Gastroesophageal sphincter (tissue), 4 donors: Measurements from ENCODE around the gene USP47. TPM values are rescaled to one million over a fixed set of nuclear protein-coding genes. Genes with fewer than 3 reads are reported as not detected.
"Not testable (repeated sequence)": the region's sequence is repeated elsewhere in the genome, so short reads cannot be mapped to it uniquely, and the experiment has no call there.

Experiments used
- ATAC-seq: fragments of 150-250 bp; one replicate; pipeline ENCODE4 v1.9.1; 2016; ENCODE audit warnings: mild to moderate bottlenecking, moderate library complexity
- H3K27ac ChIP-seq, 4 donors: fragments of 200-600 bp; sonication (generic) in 3 of 4; 1 replicate in 3 of 4; 2 replicates in 1 of 4; pipeline ENCODE4 v1.5.1; 2016 to 2019
- H3K27me3 ChIP-seq: fragments of 200-600 bp; sonication (generic); one replicate; pipeline ENCODE4 v1.5.1; 2019
- H3K36me3 ChIP-seq, 2 donors: fragments of 200-600 bp; sonication (generic); one replicate each; pipeline ENCODE4 v1.5.1; 2019; ENCODE audit warnings: control low read depth in 1 of 2
- H3K4me1 ChIP-seq, 3 donors: fragments of 200-600 bp; sonication (generic); 1 replicate in 2 of 3; 2 replicates in 1 of 3; pipeline ENCODE4 v1.5.1; 2016 to 2019; ENCODE audit warnings: control low read depth in 2 of 3
- H3K4me3 ChIP-seq, 2 donors: fragments of 200-600 bp; sonication (generic); one replicate each; pipeline ENCODE4 v1.5.1; 2019; ENCODE audit warnings: mild to moderate bottlenecking in 1 of 2, moderate library complexity in 1 of 2
- H3K9me3 ChIP-seq, 3 donors: fragments of 200-600 bp; sonication (generic); one replicate each; pipeline ENCODE4 v1.5.1; 2017 to 2019; ENCODE audit warnings: control low read depth in 2 of 3
- CTCF ChIP-seq, 4 experiments: fragments of 200-600 bp in 2 of 4; fragments of 450-650 bp in 2 of 4; sonication (generic) in 1 of 4; IDR thresholded peaks; one replicate each; pipeline ENCODE4 v1.5.1; 2017 to 2019; ENCODE audit warnings: antibody characterized with exemption in 4 of 4, mild to moderate bottlenecking in 2 of 4, moderate library complexity in 2 of 4
- EP300 ChIP-seq: sonication (generic); formaldehyde crosslinking; IDR thresholded peaks from one replicate; pipeline ENCODE4 v1.6.1; 2017; ENCODE audit warnings: antibody characterized with exemption, mild to moderate bottlenecking
- POLR2A ChIP-seq, 2 donors: fragments of 450-650 bp; IDR thresholded peaks; one replicate each; pipeline ENCODE4 v1.6.1; 2017; ENCODE audit warnings: antibody characterized with exemption in 2 of 2, mild to moderate bottlenecking in 2 of 2, moderate library complexity in 1 of 2
- POLR2AphosphoS5 ChIP-seq: sonication (generic); formaldehyde crosslinking; IDR thresholded peaks from one replicate; pipeline ENCODE4 v1.6.1; 2017; ENCODE audit warnings: antibody characterized with exemption
- WGBS, 2 donors: methylation state at CpG; one replicate each; pipeline ENCODE4 v1.1.5; 2018; ENCODE audit warnings: low coverage in 1 of 2; 5-methylcytosine and 5-hydroxymethylcytosine counted together
- total RNA-seq, 4 donors: library from RNA; depleted of rRNA; stranded (reverse); fragments of >200 nt; gene quantifications; one replicate each; pipeline ENCODE4 v1.1.0, GENCODE V29; 2016

Gene USP47
- total RNA-seq, 4 donors from 2014 or later = 84.7 to 156 (median 115) TPM

GRCh38 chr11:11827272-11827671 lies 14.5 kb upstream of the USP47 start:
- Histone ChIP-seq H3K27me3 (no peaks in the 10 kb centered on the region), H3K4me1 (no peaks in the 10 kb centered on the region), H3K36me3 (no peaks in the 10 kb centered on the region), H3K4me3 (no peak overlapping the region), H3K9me3 (no peaks in the 10 kb centered on the region), H3K27ac (no peak overlapping the region)
- 65 to 96% methylated on average over 5 of the region's 7 CpGs for WGBS, 2 donors
- no peak for TF ChIP-seq CTCF (IDR thresholded peaks at IDR 0.05)
- no peak for TF ChIP-seq EP300
- no peak for TF ChIP-seq POLR2A (IDR thresholded peaks at IDR 0.05)
- TF ChIP-seq POLR2AphosphoS5 = no peak
- ATAC-seq = no peak

DNA sequence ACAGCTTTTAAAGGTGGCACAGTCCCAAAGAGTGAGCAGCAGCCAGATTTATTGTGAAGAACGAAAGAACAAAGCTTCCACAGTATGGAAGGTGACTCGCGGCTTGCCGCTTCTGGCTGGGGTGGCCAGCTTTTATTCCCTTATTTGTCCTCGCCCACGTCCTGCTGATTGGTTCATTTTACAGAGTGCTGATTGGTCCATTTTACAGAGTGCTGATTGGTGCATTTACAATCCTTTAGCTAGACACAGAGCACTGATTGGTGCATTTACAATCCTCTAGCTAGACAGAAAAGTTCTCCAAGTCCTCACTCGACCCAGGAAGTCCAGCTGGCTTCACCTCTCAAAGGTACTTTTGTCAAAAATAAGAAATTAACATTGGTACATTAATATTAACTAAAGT lies 10.4 kb upstream of the USP47 start:
- not testable (repeated sequence) for H3K9me3 ChIP-seq, H3K36me3 ChIP-seq, H3K27me3 ChIP-seq, ATAC-seq, H3K27ac ChIP-seq, H3K4me3 ChIP-seq, H3K4me1 ChIP-seq
- WGBS, 2 donors = 74 to 88% methylated on average over 3 to 7 of the region's 7 CpGs

GRCh38 chr11:11836676-11837231 lies 5.0 kb upstream of the USP47 start:
- Histone ChIP-seq H3K4me3 (no peak overlapping the region), H3K4me1 (peaks cover 0 to 6% (median 3%) of the 10 kb centered on the region in 3 donors), H3K36me3 (no peaks in the 10 kb centered on the region), H3K27me3 (no peaks in the 10 kb centered on the region), H3K27ac (no peak overlapping the region), H3K9me3 (no peaks in the 10 kb centered on the region)
- TF ChIP-seq POLR2A (IDR thresholded peaks at IDR 0.05) (no peak), CTCF (IDR thresholded peaks at IDR 0.05) (no peak), EP300 (no peak), POLR2AphosphoS5 (no peak)
- WGBS, 2 donors = 78 to 89% methylated on average over 2 of the region's 2 CpGs
- ATAC-seq = no peak

DNA sequence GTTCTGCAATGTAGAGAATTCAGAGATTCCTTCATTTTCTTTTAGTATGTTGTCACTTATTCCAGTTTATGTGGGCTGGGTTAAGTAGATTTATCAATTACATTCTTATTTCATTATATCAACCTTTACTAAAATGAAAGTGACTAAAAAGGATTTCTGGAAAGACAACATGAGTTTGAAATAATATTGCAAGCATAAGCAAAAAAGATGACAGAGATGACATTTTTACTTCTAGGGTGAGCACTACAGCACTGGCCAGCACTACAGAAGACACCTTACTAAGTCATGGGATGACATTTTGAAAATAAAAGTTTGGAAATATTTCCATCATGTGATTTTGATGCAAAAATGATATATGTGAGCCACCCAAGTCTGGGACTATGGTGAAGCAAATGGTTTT lies 2.1 kb upstream of the USP47 start:
- Histone ChIP-seq H3K27me3 (no peaks in the 10 kb centered on the region), H3K36me3 (no peaks in the 10 kb centered on the region), H3K4me3 (no peak overlapping the region), H3K4me1 (peaks cover 0 to 19% (median 11%) of the 10 kb centered on the region in 3 donors), H3K27ac (no peak overlapping the region), H3K9me3 (no peaks in the 10 kb centered on the region)
- no peak for TF ChIP-seq POLR2A (IDR thresholded peaks at IDR 0.05)
- TF ChIP-seq CTCF (IDR thresholded peaks at IDR 0.05) = no peak
- no peak for TF ChIP-seq POLR2AphosphoS5
- no peak for TF ChIP-seq EP300
- no peak for ATAC-seq

DNA sequence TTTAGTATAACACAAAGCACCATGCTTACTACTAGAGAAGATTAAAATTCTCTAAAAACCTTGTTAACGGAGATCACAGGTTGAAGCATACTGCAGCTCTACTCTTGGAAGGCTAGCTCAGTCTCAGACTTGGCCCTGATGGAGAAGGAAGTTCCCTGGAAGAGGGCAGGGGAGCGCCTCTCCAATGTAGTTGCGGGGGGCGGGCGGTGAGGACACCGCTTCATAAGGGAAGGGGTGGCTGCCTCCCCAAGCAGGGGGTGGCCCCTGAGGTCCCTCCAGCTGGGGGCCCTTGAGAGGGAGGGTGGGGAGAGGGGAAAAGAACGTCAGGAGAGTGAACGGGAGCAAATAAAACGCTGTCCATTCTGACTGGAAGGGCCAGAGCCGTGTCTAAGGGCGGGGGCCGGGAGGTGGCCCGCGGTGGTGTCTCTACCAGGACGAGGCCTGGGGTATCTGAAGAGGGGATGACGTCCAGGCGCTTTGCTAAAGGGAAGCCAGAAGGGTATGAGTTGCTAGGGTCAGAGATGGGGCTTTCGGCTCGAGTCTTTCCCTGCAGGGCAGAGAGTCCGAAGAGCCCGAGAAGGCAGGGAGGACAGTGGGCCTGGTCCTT lies 553 bp upstream of the USP47 start:
- TF ChIP-seq EP300 (no peak), POLR2AphosphoS5 (no peak), POLR2A (IDR thresholded peaks at IDR 0.05) (no peak), CTCF (IDR thresholded peaks at IDR 0.05) (no peak)

More for the DNA sequence above, 553 bp upstream of the USP47 start:
- Histone ChIP-seq H3K36me3 (no peaks in the 10 kb centered on the region), H3K27ac (peak overlapping the region; percentile 92 to 99 (median 96)), H3K4me3 (peak overlapping the region; percentile 75 to 93), H3K27me3 (no peaks in the 10 kb centered on the region), H3K4me1 (peaks cover 4 to 34% (median 23%) of the 10 kb centered on the region in 3 donors), H3K9me3 (no peaks in the 10 kb centered on the region)
- WGBS, 2 donors = 0 to 3% methylated on average over 10 to 15 of the region's 21 CpGs
- ATAC-seq = peak; percentile 69
